ENCODE results near the gene SPATA13. TPM values are rescaled to one million over a fixed set of nuclear protein-coding genes. Genes with fewer than 3 reads are reported as not detected.
"Not testable (repeated sequence)": the region's sequence is repeated elsewhere in the genome, so short reads cannot be mapped to it uniquely, and the experiment has no call there.

SPATA13 gene
- total and polyA plus RNA-seq, 2 experiments from 2014 or later, result 12.4 to 19.4 TPM

GRCh38 chr13:24348385-24348784 is 187.9 kb downstream of the SPATA13 start:
- no peak for DNase-seq (ENCODE audit: low spot score)
- Histone ChIP-seq H3K27me3 (no peaks in the 10 kb centered on the region), H3K79me2 (no peaks in the 10 kb centered on the region), H3K9me3 (ENCODE audit: low read depth) (no peaks in the 10 kb centered on the region), H3K4me3 (no peak overlapping the region), H3K36me3 (replicated peaks; ENCODE audit: insufficient read depth, low read depth) (no peaks in the 10 kb centered on the region), H4K20me1 (ENCODE audit: insufficient read depth, poor library complexity, severe bottlenecking) (no peaks in the 10 kb centered on the region), H3K4me2 (no peak overlapping the region), H3K27ac (no peak overlapping the region), H3K9me2 (replicated peaks; ENCODE audit: insufficient read depth) (no peaks in the 10 kb centered on the region), H3K4me1 (ENCODE audit: insufficient read depth) (no peaks in the 10 kb centered on the region), H2AFZ (no peak overlapping the region)
- WGBS (ENCODE audit: low lambda C conversion rate, missing lambda C conversion rate), result 95% methylated on average over 5 of the region's 5 CpGs
- TF ChIP-seq CTCF (IDR thresholded peaks at IDR 0.05; ENCODE audit: poor library complexity) (no peak), EZH2phosphoT487 (IDR thresholded peaks at IDR 0.05; ENCODE audit: low read depth, severe bottlenecking, unreplicated experiment) (no peak), EZH2 (IDR thresholded peaks at IDR 0.05; ENCODE audit: borderline replicate concordance) (no peak)

- no peaks in the 10 kb centered on the region for H4K20me1 ChIP-seq (ENCODE audit: insufficient read depth, poor library complexity, severe bottlenecking)
- 77% methylated on average over 6 of the region's 6 CpGs for WGBS (ENCODE audit: low lambda C conversion rate, missing lambda C conversion rate)
- H3K4me1 ChIP-seq (ENCODE audit: insufficient read depth), result no peaks in the 10 kb centered on the region
- no peak overlapping the region for H3K4me2 ChIP-seq
- no peaks in the 10 kb centered on the region for H3K9me2 ChIP-seq (replicated peaks; ENCODE audit: insufficient read depth)
- no peak for TF ChIP-seq EZH2phosphoT487 (IDR thresholded peaks at IDR 0.05; ENCODE audit: low read depth, severe bottlenecking, unreplicated experiment)
- TF ChIP-seq EZH2 (IDR thresholded peaks at IDR 0.05; ENCODE audit: borderline replicate concordance), result no peak
- no peak for TF ChIP-seq CTCF (IDR thresholded peaks at IDR 0.05; ENCODE audit: poor library complexity)
- H3K9me3 ChIP-seq (ENCODE audit: low read depth), result no peaks in the 10 kb centered on the region
- DNase-seq (ENCODE audit: low spot score), result peak; percentile 26
- H3K27ac ChIP-seq, result no peak overlapping the region
- H3K79me2 ChIP-seq, result no peaks in the 10 kb centered on the region
- H2AFZ ChIP-seq, result no peak overlapping the region
- H3K27me3 ChIP-seq, result no peaks in the 10 kb centered on the region
- no peaks in the 10 kb centered on the region for H3K36me3 ChIP-seq (replicated peaks; ENCODE audit: insufficient read depth, low read depth)
- no peak overlapping the region for H3K4me3 ChIP-seq
Observed at GRCh38 chr13:24348797-24349515, 188.4 kb downstream of the SPATA13 start.

- not testable (repeated sequence) for H3K9me3 ChIP-seq (ENCODE audit: low read depth); H3K4me3 ChIP-seq; H2AFZ ChIP-seq; DNase-seq (ENCODE audit: low spot score); H3K4me2 ChIP-seq; H3K36me3 ChIP-seq (replicated peaks; ENCODE audit: insufficient read depth, low read depth); H3K4me1 ChIP-seq (ENCODE audit: insufficient read depth); H3K79me2 ChIP-seq; H3K27ac ChIP-seq; H3K9me2 ChIP-seq (replicated peaks; ENCODE audit: insufficient read depth); H4K20me1 ChIP-seq (ENCODE audit: insufficient read depth, poor library complexity, severe bottlenecking); H3K27me3 ChIP-seq
- 90% methylated on average over 3 of the region's 3 CpGs for WGBS (ENCODE audit: low lambda C conversion rate, missing lambda C conversion rate)
Observed at GRCh38 chr13:24349778-24350664, 189.5 kb downstream of the SPATA13 start.

- no peaks in the 10 kb centered on the region for H3K9me3 ChIP-seq (ENCODE audit: low read depth)
- no peak overlapping the region for H3K4me3 ChIP-seq
- H3K27me3 ChIP-seq, result no peaks in the 10 kb centered on the region
- no peak for TF ChIP-seq EZH2phosphoT487 (IDR thresholded peaks at IDR 0.05; ENCODE audit: low read depth, severe bottlenecking, unreplicated experiment)
- no peak for TF ChIP-seq EZH2 (IDR thresholded peaks at IDR 0.05; ENCODE audit: borderline replicate concordance)
- TF ChIP-seq CTCF (IDR thresholded peaks at IDR 0.05; ENCODE audit: poor library complexity), result no peak
- H2AFZ ChIP-seq, result no peak overlapping the region
- DNase-seq (ENCODE audit: low spot score), result no peak
- no peak overlapping the region for H3K4me2 ChIP-seq
- no peaks in the 10 kb centered on the region for H3K36me3 ChIP-seq (replicated peaks; ENCODE audit: insufficient read depth, low read depth)
- WGBS (ENCODE audit: low lambda C conversion rate, missing lambda C conversion rate), result 77% methylated on average over 3 of the region's 3 CpGs
- H3K4me1 ChIP-seq (ENCODE audit: insufficient read depth), result no peaks in the 10 kb centered on the region
- no peak overlapping the region for H3K27ac ChIP-seq
- no peaks in the 10 kb centered on the region for H3K9me2 ChIP-seq (replicated peaks; ENCODE audit: insufficient read depth)
- H3K79me2 ChIP-seq, result no peaks in the 10 kb centered on the region
- no peaks in the 10 kb centered on the region for H4K20me1 ChIP-seq (ENCODE audit: insufficient read depth, poor library complexity, severe bottlenecking)
Observed at GRCh38 chr13:24351423-24351822, 190.9 kb downstream of the SPATA13 start.
